B cell (primary cell): ENCODE data around the gene ISM1. TPM values are rescaled to one million over a fixed set of nuclear protein-coding genes. Genes with fewer than 3 reads are reported as not detected.

ENCODE experiments used
- ATAC-seq: fragments of 200-7000 bp; cut with Tn5 transposase; one replicate; pipeline ENCODE4 v1.10.0; 2021; ENCODE audit warnings: low read depth, mild to moderate bottlenecking, moderate number of reproducible peaks, moderate library complexity
- CTCF ChIA-PET: fragments of 350-600 bp; sonication (Branson Sonifier 250); formaldehyde crosslinking; loops from one replicate; lab custom pipeline; 2021; ENCODE audit warnings: antibody characterized with exemption, inconsistent platforms; lab: Charles Lee
- POLR2A ChIA-PET: fragments of 350-600 bp; sonication (Branson Sonifier 250); formaldehyde crosslinking; loops from one replicate; lab custom pipeline; 2021; ENCODE audit warnings: antibody characterized with exemption; lab: Charles Lee
- DNase-seq: peaks from one replicate; pipeline ENCODE4 v3.0.0; 2013
- H2AFZ ChIP-seq: 2 replicates; pipeline ENCODE4 v1.6.1; 2012; ENCODE audit warnings: mild to moderate bottlenecking, low read depth, low read length; ENCODE audit not compliant: insufficient read depth, poor library complexity, severe bottlenecking
- H3K27ac ChIP-seq, 2 donors: 1 replicate in 1 of 2; 2 replicates in 1 of 2; pipeline ENCODE4 v1.5.1; 2012 to 2013; ENCODE audit warnings: low read length in 2 of 2, mild to moderate bottlenecking in 2 of 2, moderate library complexity in 1 of 2
- H3K27me3 ChIP-seq, 4 experiments: fragments of 200-600 bp in 1 of 4; sonication (generic) in 1 of 4; replicated peaks in 1 of 4; 1 replicate in 2 of 4; 2 replicates in 2 of 4; pipeline versions ENCODE4 v1.6.1 to v1.7.0; 2013 to 2016; ENCODE audit warnings: low read length in 3 of 4, mild to moderate bottlenecking in 2 of 4, mixed read lengths in 1 of 4, moderate library complexity in 1 of 4; ENCODE audit not compliant: insufficient read depth in 4 of 4, control insufficient read depth in 3 of 4; ENCODE audit errors: control extremely low read depth in 1 of 4
- H3K36me3 ChIP-seq, 2 experiments: replicated peaks in 1 of 2; 1 replicate in 1 of 2; 2 replicates in 1 of 2; pipeline versions ENCODE4 v1.6.1 to v1.7.1; 2013; ENCODE audit warnings: low read length in 1 of 2; ENCODE audit not compliant: insufficient read depth in 2 of 2, control insufficient read depth in 1 of 2; ENCODE audit errors: control extremely low read depth in 1 of 2, extremely low read depth in 1 of 2
- H3K4me1 ChIP-seq, 2 donors: fragments of 200-600 bp in 1 of 2; sonication (generic) in 1 of 2; 1 replicate in 1 of 2; 2 replicates in 1 of 2; pipeline versions ENCODE4 v1.5.1 to v1.6.1; 2013 to 2017; ENCODE audit warnings: low read length in 2 of 2; ENCODE audit not compliant: control insufficient read depth in 2 of 2, insufficient read depth in 2 of 2
- H3K4me2 ChIP-seq: replicated peaks from 2 replicates; pipeline ENCODE3; 2012; ENCODE audit warnings: mild to moderate bottlenecking, low read depth, low read length; ENCODE audit not compliant: poor library complexity, severe bottlenecking
- H3K4me3 ChIP-seq, 5 experiments: fragments of 200-600 bp in 1 of 5; sonication (generic) in 1 of 5; 1 replicate in 3 of 5; 2 replicates in 2 of 5; pipeline versions ENCODE4 v1.5.1 to v1.7.0; 2011 to 2016; ENCODE audit warnings: low read length in 4 of 5, mild to moderate bottlenecking in 4 of 5, low read depth in 2 of 5, control low read depth in 1 of 5, moderate library complexity in 1 of 5; ENCODE audit not compliant: insufficient read depth in 1 of 5; ENCODE audit errors: control extremely low read depth in 1 of 5, extremely low read depth in 1 of 5
- H3K79me2 ChIP-seq: fragments of 200-600 bp; sonication (generic); one replicate; pipeline ENCODE4 v1.6.0; 2016; ENCODE audit warnings: low read length; ENCODE audit not compliant: control insufficient read depth, insufficient read depth
- H3K9ac ChIP-seq: fragments of 200-600 bp; sonication (generic); 2 replicates; pipeline ENCODE4 v1.6.1; 2017; ENCODE audit warnings: mild to moderate bottlenecking, low read length, moderate library complexity
- H3K9me3 ChIP-seq, 3 donors: one replicate each; pipeline versions ENCODE4 v1.6.1 to v1.7.1; 2013; ENCODE audit warnings: low read length in 2 of 3; ENCODE audit not compliant: control insufficient read depth in 2 of 3, insufficient read depth in 1 of 3; ENCODE audit errors: control extremely low read depth in 1 of 3
- H4K20me1 ChIP-seq: 2 replicates; pipeline ENCODE4 v1.6.0; 2012; ENCODE audit warnings: mild to moderate bottlenecking, low read length; ENCODE audit not compliant: insufficient read depth, control insufficient read depth, poor library complexity, severe bottlenecking
- H3K27ac Mint-ChIP-seq: one replicate; pipeline ENCODE4 v1.8.0; 2021; ENCODE audit warnings: mixed read lengths
- H3K27me3 Mint-ChIP-seq: one replicate; pipeline ENCODE4 v1.8.0; 2021; ENCODE audit warnings: mixed read lengths
- H3K4me1 Mint-ChIP-seq: one replicate; pipeline ENCODE4 v1.8.0; 2021; ENCODE audit warnings: mixed read lengths
- H3K4me3 Mint-ChIP-seq: one replicate; pipeline ENCODE4 v1.8.0; 2021; ENCODE audit warnings: mixed read lengths
- H3K9me3 Mint-ChIP-seq: one replicate; pipeline ENCODE4 v1.8.0; 2022; ENCODE audit warnings: mixed read lengths; ENCODE audit not compliant: insufficient read depth
- EZH2 ChIP-seq: IDR thresholded peaks from 2 replicates; pipeline ENCODE4 v1.6.1; 2012; ENCODE audit warnings: borderline replicate concordance, low read depth, mild to moderate bottlenecking, moderate library complexity, low read length; ENCODE audit not compliant: insufficient read depth, poor library complexity, severe bottlenecking
- WGBS: methylation state at CpG from one replicate; pipeline ENCODE4 v1.1.5; 2013; ENCODE audit warnings: missing lambda C conversion rate; ENCODE audit not compliant: insufficient coverage; 5-methylcytosine and 5-hydroxymethylcytosine counted together
- intact Hi-C: fragments of 100-400 bp; cut with micrococcal nuclease; formaldehyde crosslinking; loops from one replicate; pipeline ENCODE4 v1.10.0; 2022
- polyA plus RNA-seq: library from polyadenylated mRNA; depleted of rRNA; stranded (reverse); fragments of >200 nt; gene quantifications from 2 replicates; pipeline ENCODE4 v1.2.3, GENCODE V29; 2012
- total RNA-seq, 2 donors: library from RNA; stranded (reverse); fragments of 120-200 nt in 1 of 2; gene quantifications; 1 replicate in 1 of 2; 2 replicates in 1 of 2; pipeline versions ENCODE4 v1.2.3 to v1.2.4, GENCODE V29; 2013 to 2022
- TF ChIP-seq, protein P1 (sequence below): fragments of 200-600 bp; IDR thresholded peaks from one replicate; pipeline ENCODE4 v1.8.0; 2022; ENCODE audit warnings: antibody characterized with exemption, mild to moderate bottlenecking

Gene ISM1
- total and polyA plus RNA-seq, 2 donors (not counting 1 experiment from before 2014, with no cell fraction given) = not detected

DNA sequence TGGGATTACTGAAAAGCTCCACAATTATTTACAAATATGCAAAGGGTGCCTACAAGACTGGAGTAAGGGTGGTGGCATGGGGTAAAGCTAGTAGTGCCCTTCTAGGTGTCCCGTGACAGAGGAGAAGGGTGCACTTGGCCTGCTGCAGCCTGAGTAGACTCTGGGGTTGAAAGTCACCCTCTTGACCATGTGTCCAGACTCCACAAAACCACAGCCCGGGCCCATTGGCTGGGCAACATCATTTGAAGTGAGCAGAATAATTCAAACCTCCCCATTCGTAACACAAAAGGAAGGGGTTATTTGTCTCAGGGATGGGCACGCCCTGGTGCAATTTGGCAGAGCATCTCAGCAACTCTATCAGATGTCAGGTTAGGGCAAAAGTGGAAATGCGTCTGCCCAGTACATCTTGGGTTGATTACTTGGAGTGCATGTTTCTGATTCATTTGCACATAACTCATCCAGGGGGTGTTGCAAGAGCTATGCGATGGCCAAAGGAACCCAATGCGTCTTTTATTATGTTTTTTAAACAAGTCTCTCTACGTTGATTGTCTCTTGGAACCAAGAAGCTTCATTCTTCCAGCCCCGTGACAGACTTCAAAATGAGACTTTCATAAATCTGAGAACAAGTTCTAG is 56.7 kb downstream of the ISM1 start:
- H3K27me3 ChIP-seq = peaks cover 0 to 2% (median 0%) of the 10 kb centered on the region in 4 experiments
- no peak overlapping the region for H3K27ac Mint-ChIP-seq
- no peak overlapping the region for H2AFZ ChIP-seq
- no peaks in the 10 kb centered on the region for H4K20me1 ChIP-seq
- 94% methylated on average over 7 of the region's 9 CpGs for WGBS
- no peak overlapping the region for H3K9ac ChIP-seq
- intact Hi-C loops = no loop called here
- POLR2A ChIA-PET = no interaction called here
- H3K4me1 ChIP-seq = no peaks in the 10 kb centered on the region
- TF ChIP-seq, protein P1, sequence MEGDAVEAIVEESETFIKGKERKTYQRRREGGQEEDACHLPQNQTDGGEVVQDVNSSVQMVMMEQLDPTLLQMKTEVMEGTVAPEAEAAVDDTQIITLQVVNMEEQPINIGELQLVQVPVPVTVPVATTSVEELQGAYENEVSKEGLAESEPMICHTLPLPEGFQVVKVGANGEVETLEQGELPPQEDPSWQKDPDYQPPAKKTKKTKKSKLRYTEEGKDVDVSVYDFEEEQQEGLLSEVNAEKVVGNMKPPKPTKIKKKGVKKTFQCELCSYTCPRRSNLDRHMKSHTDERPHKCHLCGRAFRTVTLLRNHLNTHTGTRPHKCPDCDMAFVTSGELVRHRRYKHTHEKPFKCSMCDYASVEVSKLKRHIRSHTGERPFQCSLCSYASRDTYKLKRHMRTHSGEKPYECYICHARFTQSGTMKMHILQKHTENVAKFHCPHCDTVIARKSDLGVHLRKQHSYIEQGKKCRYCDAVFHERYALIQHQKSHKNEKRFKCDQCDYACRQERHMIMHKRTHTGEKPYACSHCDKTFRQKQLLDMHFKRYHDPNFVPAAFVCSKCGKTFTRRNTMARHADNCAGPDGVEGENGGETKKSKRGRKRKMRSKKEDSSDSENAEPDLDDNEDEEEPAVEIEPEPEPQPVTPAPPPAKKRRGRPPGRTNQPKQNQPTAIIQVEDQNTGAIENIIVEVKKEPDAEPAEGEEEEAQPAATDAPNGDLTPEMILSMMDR = no peak
- no peak for TF ChIP-seq EZH2
- H3K27me3 Mint-ChIP-seq = peaks cover 21% of the 10 kb centered on the region
- H3K4me1 Mint-ChIP-seq = no peaks in the 10 kb centered on the region
- no peaks in the 10 kb centered on the region for H3K36me3 ChIP-seq
- no peak for DNase-seq
- H3K4me3 Mint-ChIP-seq = no peak overlapping the region
- no peak overlapping the region for H3K4me2 ChIP-seq
- no peaks in the 10 kb centered on the region for H3K79me2 ChIP-seq
- H3K4me3 ChIP-seq = no peak overlapping the region
- ATAC-seq = no peak
- CTCF ChIA-PET = no interaction called here
- no peaks in the 10 kb centered on the region for H3K9me3 ChIP-seq
- H3K27ac ChIP-seq = no peak overlapping the region
- H3K9me3 Mint-ChIP-seq = no peaks in the 10 kb centered on the region

DNA sequence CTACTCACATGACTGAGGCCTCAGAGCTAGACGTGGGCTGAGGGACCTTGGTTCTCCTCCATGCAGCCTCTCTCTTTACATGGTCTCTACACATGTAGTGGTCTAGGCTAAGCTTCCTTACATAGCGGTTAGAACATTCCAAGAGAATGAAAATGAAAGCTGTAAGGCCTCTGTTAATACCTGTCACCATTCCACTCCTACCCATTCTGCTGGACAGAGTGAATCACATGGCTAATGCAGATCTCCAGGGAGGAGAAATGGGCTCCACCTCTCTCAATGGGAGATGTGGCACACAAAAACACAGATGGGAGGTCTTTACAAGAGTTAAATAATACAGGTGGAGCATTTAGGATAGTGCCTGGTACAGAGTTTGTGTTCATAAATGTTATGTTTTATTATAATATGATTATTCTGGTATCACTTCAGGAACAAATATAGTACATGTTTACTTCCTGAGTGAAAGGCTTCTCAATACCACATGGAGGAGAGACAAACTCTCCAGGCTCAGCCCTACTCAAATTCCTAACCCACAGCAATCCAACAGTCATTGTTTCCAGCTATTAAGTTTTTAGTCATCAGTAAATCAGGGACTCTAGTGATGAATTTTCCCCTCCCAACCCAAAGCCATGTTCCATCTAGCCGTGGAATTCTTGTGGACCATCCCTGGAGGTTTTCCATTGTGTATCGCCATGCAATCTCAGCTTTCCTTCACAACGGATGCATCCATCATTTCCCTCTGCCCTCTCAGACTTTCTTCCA is 57.9 kb downstream of the ISM1 start:
- no peak overlapping the region for H2AFZ ChIP-seq
- peaks cover 0 to 2% (median 0%) of the 10 kb centered on the region in 4 experiments for H3K27me3 ChIP-seq
- peaks cover 17% of the 10 kb centered on the region for H3K27me3 Mint-ChIP-seq
- H3K4me1 Mint-ChIP-seq = no peaks in the 10 kb centered on the region
- H3K79me2 ChIP-seq = no peaks in the 10 kb centered on the region
- no peaks in the 10 kb centered on the region for H3K9me3 Mint-ChIP-seq
- H3K36me3 ChIP-seq = no peaks in the 10 kb centered on the region
- DNase-seq (no peak), ATAC-seq (no peak)
- no peaks in the 10 kb centered on the region for H3K9me3 ChIP-seq
- WGBS = 79% methylated on average over 5 of the region's 5 CpGs
- no peak overlapping the region for H3K4me2 ChIP-seq
- H3K4me3 ChIP-seq = no peak overlapping the region
- no peak overlapping the region for H3K9ac ChIP-seq
- H4K20me1 ChIP-seq = no peaks in the 10 kb centered on the region
- no peaks in the 10 kb centered on the region for H3K4me1 ChIP-seq
- ChIA-PET POLR2A (no interaction called here), CTCF (no interaction called here)
- H3K4me3 Mint-ChIP-seq = no peak overlapping the region
- intact Hi-C loops = no loop called here
- H3K27ac ChIP-seq = no peak overlapping the region
- no peak for TF ChIP-seq EZH2
- TF ChIP-seq, protein P1 = no peak
- H3K27ac Mint-ChIP-seq = no peak overlapping the region
